ENCODE measurements around the gene MKX. TPM values are rescaled to one million over a fixed set of nuclear protein-coding genes. Genes with fewer than 3 reads are reported as not detected.
A peak's percentile ranks its signal among the peaks of the same experiment; 100 is the strongest.

Gene MKX
- total RNA-seq, 1 experiment from 2014 or later: not detected

- ChIA-PET POLR2A (interaction anchor here (0.6 to 1.1 kb wide), 2 partner anchors 8 to 437 kb away, joined by 3 to 5 read pairs; no protein-coding TSS in a partner anchor), CTCF (interaction anchor here (0.6 to 1.8 kb wide), 5 partner anchors 11 to 500 kb away, joined by 3 to 6 read pairs (median 3); no protein-coding TSS in a partner anchor)
- BruUV-seq (replicated peaks): no TSS peak
- peak overlapping the region; percentile 54 for H3K4me3 Mint-ChIP-seq (ENCODE audit: unreplicated experiment)
- H3K27me3 Mint-ChIP-seq (ENCODE audit: insufficient read depth, unreplicated experiment): no peaks in the 10 kb centered on the region
- DNase-seq (ENCODE audit: unreplicated experiment): no peak
- H3K4me1 Mint-ChIP-seq (ENCODE audit: insufficient read depth, unreplicated experiment): no peaks in the 10 kb centered on the region
- no peak for TF ChIP-seq CTCF (IDR thresholded peaks at IDR 0.05; ENCODE audit: unreplicated experiment)
- no peaks in the 10 kb centered on the region for H3K9me3 Mint-ChIP-seq (ENCODE audit: unreplicated experiment)
- intact Hi-C loops (cut with micrococcal nuclease): loop anchor here (1.0 kb wide), 1 partner anchor 438 kb away; no protein-coding TSS in a partner anchor
- H3K27ac Mint-ChIP-seq (ENCODE audit: low read depth, unreplicated experiment): no peak overlapping the region
- no peaks in the 10 kb centered on the region for H3K36me3 Mint-ChIP-seq (ENCODE audit: insufficient read depth, unreplicated experiment)
Observed at GRCh38 chr10:27741173-27742091, 4.2 kb downstream of the MKX start.

GRCh38 chr10:27736396-27736795 lies 9.2 kb downstream of the MKX start:
- TF ChIP-seq CTCF (IDR thresholded peaks at IDR 0.05; ENCODE audit: unreplicated experiment): no peak

GRCh38 chr10:27730041-27730440 lies 15.6 kb downstream of the MKX start:
- Mint-ChIP-seq H3K4me1 (ENCODE audit: insufficient read depth, unreplicated experiment) (peaks cover 7% of the 10 kb centered on the region), H3K27me3 (ENCODE audit: insufficient read depth, unreplicated experiment) (no peaks in the 10 kb centered on the region), H3K36me3 (ENCODE audit: insufficient read depth, unreplicated experiment) (no peaks in the 10 kb centered on the region), H3K9me3 (ENCODE audit: unreplicated experiment) (no peaks in the 10 kb centered on the region), H3K4me3 (ENCODE audit: unreplicated experiment) (no peak overlapping the region), H3K27ac (ENCODE audit: low read depth, unreplicated experiment) (no peak overlapping the region)
- no peak for TF ChIP-seq CTCF (IDR thresholded peaks at IDR 0.05; ENCODE audit: unreplicated experiment)
- intact Hi-C loops (cut with micrococcal nuclease): no loop called here
- no peak for DNase-seq (ENCODE audit: unreplicated experiment)
- no TSS peak for BruUV-seq (replicated peaks)
- ChIA-PET POLR2A (no interaction called here), CTCF (interaction anchor here (1.4 kb wide), 1 partner anchor 12 kb away, joined by 3 read pairs; no protein-coding TSS in a partner anchor)

More at GRCh38 chr10:27736396-27736795, 9.2 kb downstream of the MKX start:
- no TSS peak for BruUV-seq (replicated peaks)
- Mint-ChIP-seq H3K27ac (ENCODE audit: low read depth, unreplicated experiment) (no peak overlapping the region), H3K4me3 (ENCODE audit: unreplicated experiment) (no peak overlapping the region), H3K4me1 (ENCODE audit: insufficient read depth, unreplicated experiment) (no peaks in the 10 kb centered on the region), H3K36me3 (ENCODE audit: insufficient read depth, unreplicated experiment) (no peaks in the 10 kb centered on the region), H3K9me3 (ENCODE audit: unreplicated experiment) (no peaks in the 10 kb centered on the region), H3K27me3 (ENCODE audit: insufficient read depth, unreplicated experiment) (no peaks in the 10 kb centered on the region)
- intact Hi-C loops (cut with micrococcal nuclease): no loop called here
- DNase-seq (ENCODE audit: unreplicated experiment): no peak
- POLR2A ChIA-PET: no interaction called here
- CTCF ChIA-PET: no interaction called here

GRCh38 chr10:27728338-27728737 lies 17.3 kb downstream of the MKX start:
- Mint-ChIP-seq H3K27me3 (ENCODE audit: insufficient read depth, unreplicated experiment) (no peaks in the 10 kb centered on the region), H3K36me3 (ENCODE audit: insufficient read depth, unreplicated experiment) (no peaks in the 10 kb centered on the region), H3K4me3 (ENCODE audit: unreplicated experiment) (no peak overlapping the region), H3K9me3 (ENCODE audit: unreplicated experiment) (no peaks in the 10 kb centered on the region), H3K27ac (ENCODE audit: low read depth, unreplicated experiment) (no peak overlapping the region), H3K4me1 (ENCODE audit: insufficient read depth, unreplicated experiment) (peaks cover 7% of the 10 kb centered on the region)
- ChIA-PET POLR2A (no interaction called here), CTCF (interaction anchor here (1.5 kb wide), 1 partner anchor 14 kb away, joined by 4 read pairs; no protein-coding TSS in a partner anchor)
- no peak for TF ChIP-seq CTCF (IDR thresholded peaks at IDR 0.05; ENCODE audit: unreplicated experiment)
- BruUV-seq (replicated peaks): no TSS peak
- intact Hi-C loops (cut with micrococcal nuclease): no loop called here
- DNase-seq (ENCODE audit: unreplicated experiment): no peak

All from MCF 10A (cell line).